Mucosa of gallbladder (tissue), 1 donor: Measurements from ENCODE around the gene BTN1A1. TPM values are rescaled to one million over a fixed set of nuclear protein-coding genes. Genes with fewer than 3 reads are reported as not detected.
"Not testable (repeated sequence)": the region's sequence is repeated elsewhere in the genome, so short reads cannot be mapped to it uniquely, and the experiment has no call there.

ENCODE experiments used
- DNase-seq: peaks from one replicate; pipeline ENCODE4 v3.0.0-alpha.2; 2020; ENCODE audit warnings: low spot score
- total RNA-seq: library from RNA; stranded (reverse); gene quantifications from one replicate; pipeline ENCODE4 v1.2.1, GENCODE V29; 2021
- donor health status: DM: no; HTN: no; CAD: no.

The BTN1A1 gene
- total RNA-seq, 1 donor from 2014 or later = not detected

- DNase-seq = not testable (repeated sequence)
Observed at GRCh38 chr6:26511033-26511432, 10.9 kb downstream of the BTN1A1 start.

- DNase-seq = no peak
Observed at GRCh38 chr6:26514984-26515383, 14.9 kb downstream of the BTN1A1 start.

GRCh38 chr6:26516481-26517427, 16.7 kb downstream of the BTN1A1 start:
- no peak for DNase-seq

- DNase-seq = no peak
Observed at GRCh38 chr6:26519359-26519758, 19.3 kb downstream of the BTN1A1 start.

GRCh38 chr6:26520237-26520849, 20.2 kb downstream of the BTN1A1 start:
- no peak for DNase-seq

GRCh38 chr6:26520850-26521599, 20.9 kb downstream of the BTN1A1 start:
- peak; percentile 92 for DNase-seq

- DNase-seq = peak; percentile 74
Observed at GRCh38 chr6:26521600-26522391, 21.7 kb downstream of the BTN1A1 start.

GRCh38 chr6:26522486-26523228, 22.6 kb downstream of the BTN1A1 start:
- DNase-seq = not testable (repeated sequence)

- DNase-seq = not testable (repeated sequence)
Observed at GRCh38 chr6:26524314-26524713, 24.2 kb downstream of the BTN1A1 start.

- DNase-seq = no peak
Observed at GRCh38 chr6:26524722-26525370, 24.7 kb downstream of the BTN1A1 start.

GRCh38 chr6:26525838-26526237, 25.7 kb downstream of the BTN1A1 start:
- DNase-seq = no peak

- no peak for DNase-seq
Observed at GRCh38 chr6:26526928-26527327, 26.8 kb downstream of the BTN1A1 start.

GRCh38 chr6:26530203-26530602, 30.1 kb downstream of the BTN1A1 start:
- DNase-seq = no peak

- no peak for DNase-seq
Observed at GRCh38 chr6:26531897-26532296, 31.8 kb downstream of the BTN1A1 start.

- DNase-seq = peak; percentile 95
Observed at GRCh38 chr6:26532699-26533531, 32.8 kb downstream of the BTN1A1 start.

GRCh38 chr6:26533532-26533931, 33.4 kb downstream of the BTN1A1 start:
- DNase-seq = no peak

- no peak for DNase-seq
Observed at GRCh38 chr6:26534681-26535465, 34.8 kb downstream of the BTN1A1 start.

GRCh38 chr6:26536571-26537159, 36.6 kb downstream of the BTN1A1 start:
- DNase-seq = peak; percentile 32
